ENCODE data around the gene MAP3K15.

MAP3K15 gene

GRCh38 chrX:19343085-19343534 lies 172.2 kb downstream of the MAP3K15 start:
- DNase-seq: no peak

GRCh38 chrX:19342331-19342906 lies 172.9 kb downstream of the MAP3K15 start:
- DNase-seq: no peak

GRCh38 chrX:19334945-19335626 lies 180.2 kb downstream of the MAP3K15 start:
- DNase-seq: no peak

GRCh38 chrX:19332983-19333382 lies 182.3 kb downstream of the MAP3K15 start:
- no peak for DNase-seq

- no peak for DNase-seq
Observed at GRCh38 chrX:19331831-19332230, 183.5 kb downstream of the MAP3K15 start.

- no peak for DNase-seq
Observed at GRCh38 chrX:19326567-19326966, 188.7 kb downstream of the MAP3K15 start.

All from CD4-positive, alpha-beta T cell treated with Interleukin-17A for 4 hours (primary cell).